HK-2 (cell line): ENCODE measurements around the gene CCDC74A.
"Not testable (repeated sequence)": the region's sequence is repeated elsewhere in the genome, so short reads cannot be mapped to it uniquely, and the experiment has no call there.

Experiments used
- DNase-seq: peaks from one replicate; pipeline ENCODE4 v3.0.0-alpha.2; 2018; ENCODE audit not compliant: unreplicated experiment

Gene CCDC74A

GRCh38 chr2:131529864-131530445 lies 2.3 kb downstream of the CCDC74A start:
- not testable (repeated sequence) for DNase-seq

- not testable (repeated sequence) for DNase-seq
Observed at GRCh38 chr2:131530626-131531344, 3.1 kb downstream of the CCDC74A start.

GRCh38 chr2:131531547-131532185 lies 4.0 kb downstream of the CCDC74A start:
- DNase-seq = not testable (repeated sequence)

GRCh38 chr2:131532723-131533608 lies 5.3 kb downstream of the CCDC74A start:
- not testable (repeated sequence) for DNase-seq

GRCh38 chr2:131533609-131534316 lies 6.1 kb downstream of the CCDC74A start:
- DNase-seq = not testable (repeated sequence)

- not testable (repeated sequence) for DNase-seq
Observed at GRCh38 chr2:131534317-131534672, 6.6 kb downstream of the CCDC74A start.

- DNase-seq = not testable (repeated sequence)
Observed at GRCh38 chr2:131534965-131535364, 7.3 kb downstream of the CCDC74A start.

- DNase-seq = no peak
Observed at GRCh38 chr2:131535526-131535925, 7.8 kb downstream of the CCDC74A start.

- DNase-seq = not testable (repeated sequence)
Observed at GRCh38 chr2:131535951-131536826, 8.5 kb downstream of the CCDC74A start.

GRCh38 chr2:131536841-131537240 lies 9.2 kb downstream of the CCDC74A start:
- not testable (repeated sequence) for DNase-seq

GRCh38 chr2:131538856-131539255 lies 11.2 kb downstream of the CCDC74A start:
- not testable (repeated sequence) for DNase-seq

- DNase-seq = no peak
Observed at GRCh38 chr2:131542438-131543384, 15.0 kb downstream of the CCDC74A start.

- no peak for DNase-seq
Observed at GRCh38 chr2:131543385-131543891, 15.8 kb downstream of the CCDC74A start.

GRCh38 chr2:131544006-131544812 lies 16.5 kb downstream of the CCDC74A start:
- DNase-seq = not testable (repeated sequence)

- DNase-seq = not testable (repeated sequence)
Observed at GRCh38 chr2:131544813-131545165, 17.1 kb downstream of the CCDC74A start.

GRCh38 chr2:131552871-131553270 lies 25.2 kb downstream of the CCDC74A start:
- DNase-seq = no peak

- no peak for DNase-seq
Observed at GRCh38 chr2:131556998-131557397, 29.3 kb downstream of the CCDC74A start.
